HepG2 (cell line): ENCODE data around the gene IRX4. TPM values are rescaled to one million over a fixed set of nuclear protein-coding genes. Genes with fewer than 3 reads are reported as not detected.

Source experiments
- ATAC-seq: fragments of 200-7000 bp; cut with Tn5 transposase; 3 replicates; pipeline ENCODE4 v1.9.1; 2020; ENCODE audit warnings: mild to moderate bottlenecking, moderate library complexity
- BruUV-seq: library from RNA; stranded (reverse); fragments of 400-500 nt; replicated peaks from 2 replicates; lab custom pipeline; 2021; lab: Mats Ljungman, UMichigan
- CTCF ChIA-PET: fragments of 300-600 bp; formaldehyde crosslinking; extraction: SDS; loops from one replicate; lab custom pipeline; 2021; ENCODE audit warnings: low total read pairs, inconsistent platforms, low intra/inter-chr PET ratio; lab: Yijun Ruan, JAX
- POLR2A ChIA-PET: fragments of 350-600 bp; sonication (Branson Sonifier 250); formaldehyde crosslinking; loops from one replicate; lab custom pipeline; 2020; ENCODE audit warnings: antibody characterized with exemption, inconsistent platforms; lab: Yijun Ruan, JAX
- DNase-seq: peaks from one replicate; pipeline ENCODE4 v3.0.0-alpha.2; 2015; ENCODE audit warnings: low spot score
- FAIRE-seq: peaks from 3 replicates; lab custom pipeline; 2011; peaks lifted over from hg19 to GRCh38; lab: Jason Lieb, UNC
- H2AFZ ChIP-seq: one replicate; pipeline ENCODE4 v1.6.1; 2011; ENCODE audit warnings: low read length, inconsistent platforms
- H3K27ac ChIP-seq: fragments of 300-600 bp; 3 replicates; pipeline ENCODE4 v1.8.0; 2011; ENCODE audit warnings: mixed run types, mild to moderate bottlenecking, mixed read lengths, low read length, inconsistent platforms; ENCODE audit not compliant: insufficient read depth; ENCODE audit errors: extremely low read length
- H3K27me3 ChIP-seq, 2 experiments: fragments of 200-600 bp in 1 of 2; 2 replicates in 1 of 2; 3 replicates in 1 of 2; pipeline versions ENCODE4 v1.6.0 to v1.8.0; 2011; ENCODE audit warnings: low read length in 2 of 2, mild to moderate bottlenecking in 2 of 2, moderate library complexity in 2 of 2, inconsistent platforms in 1 of 2; ENCODE audit not compliant: insufficient read depth in 2 of 2, control insufficient read depth in 1 of 2
- H3K36me3 ChIP-seq, 2 experiments: fragments of 200-600 bp in 1 of 2; replicated peaks in 1 of 2; 2 replicates in 1 of 2; 3 replicates in 1 of 2; pipeline versions ENCODE4 v1.5.1 to v1.8.0; 2011; ENCODE audit warnings: low read length in 2 of 2, inconsistent platforms in 1 of 2; ENCODE audit not compliant: insufficient read depth in 2 of 2, control insufficient read depth in 1 of 2
- H3K4me1 ChIP-seq: 2 replicates; pipeline ENCODE4 v1.5.1; 2012; ENCODE audit warnings: low read length, inconsistent platforms; ENCODE audit not compliant: insufficient read depth
- H3K4me2 ChIP-seq: 2 replicates; pipeline ENCODE4 v1.6.0; 2011; ENCODE audit warnings: low read depth, low read length, inconsistent platforms
- H3K4me3 ChIP-seq, 3 experiments: fragments of 200-600 bp in 1 of 3; sonication (generic), shearing (Covaris generic) in 1 of 3; replicated peaks in 1 of 3; 2 replicates each; pipeline ENCODE4 v1.5.1; 2011 to 2016; ENCODE audit warnings: low read length in 3 of 3, inconsistent platforms in 2 of 3, low read depth in 2 of 3, mild to moderate bottlenecking in 2 of 3, control low read depth in 1 of 3, mixed read lengths in 1 of 3; ENCODE audit not compliant: insufficient read depth in 1 of 3
- H3K79me2 ChIP-seq: one replicate; pipeline ENCODE4 v1.6.1; 2011; ENCODE audit warnings: low read length, inconsistent platforms; ENCODE audit not compliant: insufficient read depth
- H3K9ac ChIP-seq: 2 replicates; pipeline ENCODE4 v1.6.0; 2011; ENCODE audit warnings: mild to moderate bottlenecking, low read depth, low read length, inconsistent platforms; ENCODE audit not compliant: insufficient read depth
- H3K9me3 ChIP-seq: 2 replicates; pipeline ENCODE4 v1.5.1; 2012; ENCODE audit warnings: mild to moderate bottlenecking, low read length
- H4K20me1 ChIP-seq: 2 replicates; pipeline ENCODE4 v1.6.0; 2011; ENCODE audit warnings: inconsistent platforms, mild to moderate bottlenecking, low read length, moderate library complexity; ENCODE audit not compliant: insufficient read depth
- ARNT ChIP-seq: fragments of 450-650 bp; IDR thresholded peaks from 2 replicates; pipeline ENCODE4 v1.6.1; 2017
- EZH2 ChIP-seq: conservative IDR thresholded peaks from 2 replicates; pipeline ENCODE4 v1.6.1; 2012; ENCODE audit warnings: mild to moderate bottlenecking, low read depth, low read length, moderate library complexity
- GLMP ChIP-seq: sonication (generic); formaldehyde crosslinking; IDR thresholded peaks from 2 replicates; pipeline ENCODE4 v1.9.0; 2021; ENCODE audit warnings: missing genetic modification reagents, mild to moderate bottlenecking, borderline replicate concordance
- KAT7 ChIP-seq: IDR thresholded peaks from 2 replicates; pipeline ENCODE4 v1.6.1; 2018; ENCODE audit warnings: borderline replicate concordance, missing compliant biosample characterization
- ONECUT2 ChIP-seq: sonication (generic); formaldehyde crosslinking; IDR thresholded peaks from 2 replicates; pipeline ENCODE4 v1.4.0; 2020; ENCODE audit warnings: missing genetic modification reagents
- PPARG ChIP-seq: conservative IDR thresholded peaks from 2 replicates; pipeline ENCODE4 v1.6.1; 2016; ENCODE audit warnings: missing biosample characterization, missing genetic modification reagents
- RFX1 ChIP-seq: fragments of 450-650 bp; IDR thresholded peaks from 2 replicates; pipeline ENCODE4 v1.6.1; 2017
- TARDBP ChIP-seq: sonication (generic); formaldehyde crosslinking; IDR thresholded peaks from 2 replicates; pipeline ENCODE4 v1.8.0; 2022; ENCODE audit warnings: mild to moderate bottlenecking, missing genetic modification reagents
- THAP11 ChIP-seq: IDR thresholded peaks from 2 replicates; pipeline ENCODE4 v1.6.1; 2016; ENCODE audit warnings: missing biosample characterization, missing genetic modification reagents
- YEATS4 ChIP-seq: sonication (generic); formaldehyde crosslinking; IDR thresholded peaks from 2 replicates; pipeline ENCODE4 v1.4.0; 2020; ENCODE audit warnings: missing genetic modification reagents, borderline replicate concordance
- ZNF224 ChIP-seq: sonication (generic); formaldehyde crosslinking; IDR thresholded peaks from 2 replicates; pipeline ENCODE4 v1.5.0; 2020; ENCODE audit warnings: mild to moderate bottlenecking, missing genetic modification reagents
- ZNF34 ChIP-seq: sonication (generic); formaldehyde crosslinking; IDR thresholded peaks from 2 replicates; pipeline ENCODE4 v1.4.0; 2020; ENCODE audit warnings: mild to moderate bottlenecking, missing genetic modification reagents, borderline replicate concordance
- ZSCAN30 ChIP-seq: sonication (generic); formaldehyde crosslinking; IDR thresholded peaks from 2 replicates; pipeline ENCODE4 v1.5.0; 2020; ENCODE audit warnings: mild to moderate bottlenecking, missing genetic modification reagents
- ZSCAN31 ChIP-seq: sonication (generic); formaldehyde crosslinking; IDR thresholded peaks from 2 replicates; pipeline ENCODE4 v1.5.0; 2020; ENCODE audit warnings: low read depth, mild to moderate bottlenecking, missing genetic modification reagents
- WGBS: methylation state at CpG from one replicate; pipeline ENCODE4 v1.1.6; 2017; ENCODE audit warnings: low lambda C conversion rate; 5-methylcytosine and 5-hydroxymethylcytosine counted together
- in situ Hi-C: cut with HindIII; loops from 2 replicates; pipeline ENCODE4 v1.10.0; 2017; ENCODE audit warnings: low pct_unique_long_range_greater_than_20kb; ENCODE audit not compliant: extremely low pct_ligation_motif_present
- intact Hi-C: fragments of 100-400 bp; cut with micrococcal nuclease; formaldehyde crosslinking; loops from one replicate; pipeline ENCODE4 v1.10.0; 2022; ENCODE audit not compliant: unreplicated experiment
- polyA plus RNA-seq, 8 experiments: library from polyadenylated mRNA; depleted of rRNA in 3 of 8; stranded (reverse) in 7 of 8; unstranded in 1 of 8; fragments of >200 nt; fragmentation: Illumina TruSeq in 4 of 8; extraction: Trizol in 4 of 8; gene quantifications; 2 replicates each; pipeline versions ENCODE4 v1.2.1 to v1.2.3, GENCODE V29; 2011 to 2016; ENCODE audit warnings: low read depth in 4 of 8, missing spikeins in 1 of 8, mixed read lengths in 1 of 8; ENCODE audit not compliant: insufficient read depth in 1 of 8
- total RNA-seq, 5 experiments: library from RNA; depleted of rRNA; stranded (reverse); fragments of >200 nt; fragmentation: Illumina TruSeq; extraction: Trizol; gene quantifications; 2 replicates each; pipeline ENCODE4 v1.2.3, GENCODE V29; 2016; ENCODE audit warnings: low read depth in 1 of 5
- TF ChIP-seq, protein P1 (sequence below): fragments of 450-650 bp; IDR thresholded peaks from 2 replicates; pipeline ENCODE4 v1.6.1; 2016
- TF ChIP-seq, protein P2 (sequence below): sonication (generic); formaldehyde crosslinking; IDR thresholded peaks from 2 replicates; pipeline ENCODE4 v1.4.0; 2020; ENCODE audit warnings: missing genetic modification reagents

The IRX4 gene
- total and polyA plus RNA-seq, 2 of the 13 experiments (the other 11 are each of a cell fraction or from before 2014, with no cell fraction given) = not detected

GRCh38 chr5:1891391-1891790, 8.7 kb upstream of the IRX4 start:
- no peaks in the 10 kb centered on the region for H3K36me3 ChIP-seq
- peaks cover 10 to 77% of the 10 kb centered on the region in 2 experiments; a peak in 4 of 5 replicates for H3K27me3 ChIP-seq
- no peak overlapping the region for H3K4me3 ChIP-seq
- H2AFZ ChIP-seq = no peak overlapping the region
- WGBS = 5% methylated on average over 12 of the region's 16 CpGs
- no peak for FAIRE-seq
- no peak overlapping the region for H3K27ac ChIP-seq
- ATAC-seq = no peak
- H3K4me2 ChIP-seq = no peak overlapping the region
- 0 out of 2 replicates have a peak, but pooled peaks have one; percentile 23 for TF ChIP-seq EZH2
- TF ChIP-seq, protein P1, sequence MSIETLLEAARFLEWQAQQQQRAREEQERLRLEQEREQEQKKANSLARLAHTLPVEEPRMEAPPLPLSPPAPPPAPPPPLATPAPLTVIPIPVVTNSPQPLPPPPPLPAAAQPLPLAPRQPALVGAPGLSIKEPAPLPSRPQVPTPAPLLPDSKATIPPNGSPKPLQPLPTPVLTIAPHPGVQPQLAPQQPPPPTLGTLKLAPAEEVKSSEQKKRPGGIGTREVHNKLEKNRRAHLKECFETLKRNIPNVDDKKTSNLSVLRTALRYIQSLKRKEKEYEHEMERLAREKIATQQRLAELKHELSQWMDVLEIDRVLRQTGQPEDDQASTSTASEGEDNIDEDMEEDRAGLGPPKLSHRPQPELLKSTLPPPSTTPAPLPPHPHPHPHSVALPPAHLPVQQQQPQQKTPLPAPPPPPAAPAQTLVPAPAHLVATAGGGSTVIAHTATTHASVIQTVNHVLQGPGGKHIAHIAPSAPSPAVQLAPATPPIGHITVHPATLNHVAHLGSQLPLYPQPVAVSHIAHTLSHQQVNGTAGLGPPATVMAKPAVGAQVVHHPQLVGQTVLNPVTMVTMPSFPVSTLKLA = peak; percentile 30; the same call in 1 of the 2 replicates
- no peak for TF ChIP-seq RFX1
- no peak for TF ChIP-seq ZSCAN30
- no peaks in the 10 kb centered on the region for H4K20me1 ChIP-seq
- intact Hi-C loops (no loop called here), in situ Hi-C loops (no loop called here)
- no peaks in the 10 kb centered on the region for H3K4me1 ChIP-seq
- ChIA-PET POLR2A (no interaction called here), CTCF (no interaction called here)
- H3K9ac ChIP-seq = no peak overlapping the region
- no peak for DNase-seq
- H3K9me3 ChIP-seq = no peaks in the 10 kb centered on the region
- no peaks in the 10 kb centered on the region for H3K79me2 ChIP-seq
- BruUV-seq = no TSS peak

- in situ Hi-C loops (no loop called here), intact Hi-C loops (no loop called here)
- Histone ChIP-seq H2AFZ (no peak overlapping the region), H3K36me3 (no peaks in the 10 kb centered on the region), H3K4me1 (no peaks in the 10 kb centered on the region), H3K79me2 (no peaks in the 10 kb centered on the region), H3K27me3 (peaks cover 10 to 76% of the 10 kb centered on the region in 2 experiments; a peak in 4 of 5 replicates), H4K20me1 (no peaks in the 10 kb centered on the region), H3K9ac (no peak overlapping the region), H3K9me3 (no peaks in the 10 kb centered on the region), H3K27ac (no peak overlapping the region), H3K4me2 (no peak overlapping the region), H3K4me3 (no peak overlapping the region)
- TF ChIP-seq EZH2 = no peak
- no peak for TF ChIP-seq ZSCAN31
- TF ChIP-seq ONECUT2 = no peak
- TF ChIP-seq PPARG (CRISPR knock-in tag) = no peak
- TF ChIP-seq, protein P2, sequence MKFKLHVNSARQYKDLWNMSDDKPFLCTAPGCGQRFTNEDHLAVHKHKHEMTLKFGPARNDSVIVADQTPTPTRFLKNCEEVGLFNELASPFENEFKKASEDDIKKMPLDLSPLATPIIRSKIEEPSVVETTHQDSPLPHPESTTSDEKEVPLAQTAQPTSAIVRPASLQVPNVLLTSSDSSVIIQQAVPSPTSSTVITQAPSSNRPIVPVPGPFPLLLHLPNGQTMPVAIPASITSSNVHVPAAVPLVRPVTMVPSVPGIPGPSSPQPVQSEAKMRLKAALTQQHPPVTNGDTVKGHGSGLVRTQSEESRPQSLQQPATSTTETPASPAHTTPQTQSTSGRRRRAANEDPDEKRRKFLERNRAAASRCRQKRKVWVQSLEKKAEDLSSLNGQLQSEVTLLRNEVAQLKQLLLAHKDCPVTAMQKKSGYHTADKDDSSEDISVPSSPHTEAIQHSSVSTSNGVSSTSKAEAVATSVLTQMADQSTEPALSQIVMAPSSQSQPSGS = no peak
- TF ChIP-seq KAT7 = no peak
- TF ChIP-seq TARDBP = no peak
- no peak for TF ChIP-seq THAP11 (CRISPR knock-in tag)
- TF ChIP-seq GLMP (CRISPR knock-in tag) = no peak
- TF ChIP-seq YEATS4 (CRISPR knock-in tag) = no peak
- TF ChIP-seq ZNF34 (CRISPR knock-in tag) = no peak
- TF ChIP-seq ARNT = no peak
- TF ChIP-seq ZNF224 (CRISPR knock-in tag) = no peak
- 58% methylated on average over 3 of the region's 4 CpGs for WGBS
- ATAC-seq = no peak
- ChIA-PET CTCF (no interaction called here), POLR2A (no interaction called here)
- no TSS peak for BruUV-seq
- no peak for FAIRE-seq
- no peak for DNase-seq
These were observed 7.6 kb upstream of the IRX4 start for GRCh38 chr5:1890296-1890695.
